A673 (cell line): ENCODE data around the gene TM4SF1. TPM values are rescaled to one million over a fixed set of nuclear protein-coding genes. Genes with fewer than 3 reads are reported as not detected.

ENCODE experiments used
- BruUV-seq: library from RNA; stranded (reverse); fragments of 400-500 nt; replicated peaks from 2 replicates; lab custom pipeline; 2021; lab: Mats Ljungman, UMichigan
- CTCF ChIA-PET: fragments of 300-600 bp; sonication (Branson Sonifier 250); formaldehyde crosslinking; loops from one replicate; lab custom pipeline; 2022; ENCODE audit warnings: antibody characterized with exemption; lab: Charles Lee
- POLR2A ChIA-PET: fragments of 300-600 bp; sonication (Branson Sonifier 250); formaldehyde crosslinking; loops from one replicate; lab custom pipeline; 2022; ENCODE audit warnings: antibody characterized with exemption; ENCODE audit not compliant: low non-redundant PET; lab: Charles Lee
- DNase-seq: peaks from one replicate; pipeline ENCODE4 v3.0.0-alpha.2; 2015; ENCODE audit warnings: low spot score
- H3K27ac ChIP-seq: fragments of 200-600 bp; sonication (generic); 2 replicates; pipeline ENCODE4 v1.5.1; 2016; ENCODE audit warnings: mixed run types, low read depth, mild to moderate bottlenecking, mixed read lengths, antibody characterized with exemption, low read length; ENCODE audit not compliant: poor library complexity, severe bottlenecking
- H3K27me3 ChIP-seq: fragments of 200-600 bp; sonication (generic); replicated peaks from 2 replicates; pipeline ENCODE4 v1.6.1; 2017; ENCODE audit warnings: mixed run types, low read depth, mild to moderate bottlenecking, mixed read lengths, antibody characterized with exemption, low read length; ENCODE audit not compliant: insufficient read depth, poor library complexity
- H3K36me3 ChIP-seq: fragments of 200-600 bp; sonication (generic); 2 replicates; pipeline ENCODE4 v1.6.1; 2016; ENCODE audit warnings: mixed run types, mild to moderate bottlenecking, mixed read lengths, antibody characterized with exemption, low read length; ENCODE audit not compliant: insufficient read depth, poor library complexity, severe bottlenecking
- H3K4me1 ChIP-seq: fragments of 200-600 bp; sonication (generic); 2 replicates; pipeline ENCODE4 v1.6.1; 2017; ENCODE audit warnings: mixed run types, mild to moderate bottlenecking, mixed read lengths, antibody characterized with exemption, low read length; ENCODE audit not compliant: insufficient read depth, poor library complexity, severe bottlenecking
- H3K4me3 ChIP-seq: fragments of 200-600 bp; sonication (generic); 2 replicates; pipeline ENCODE4 v1.5.1; 2016; ENCODE audit warnings: low read depth, mixed run types, mild to moderate bottlenecking, mixed read lengths, low read length; ENCODE audit not compliant: poor library complexity, severe bottlenecking
- H3K9me3 ChIP-seq: fragments of 200-600 bp; sonication (generic); 2 replicates; pipeline ENCODE4 v1.6.1; 2016; ENCODE audit warnings: mixed run types, low read depth, mild to moderate bottlenecking, mixed read lengths, antibody characterized with exemption, low read length; ENCODE audit not compliant: poor library complexity, severe bottlenecking
- EZH2 ChIP-seq: fragments of 200-600 bp; sonication (generic); IDR thresholded peaks from 2 replicates; pipeline ENCODE4 v1.6.1; 2017; ENCODE audit warnings: borderline replicate concordance, low read depth, mild to moderate bottlenecking, mixed read lengths, antibody characterized with exemption, low read length; ENCODE audit not compliant: poor library complexity, severe bottlenecking
- intact Hi-C: fragments of 100-400 bp; cut with micrococcal nuclease; formaldehyde crosslinking; loops from one replicate; pipeline ENCODE4 v1.10.0; 2022; ENCODE audit not compliant: unreplicated experiment
- total RNA-seq: library from RNA; stranded (reverse); gene quantifications from 2 replicates; pipeline ENCODE4 v1.2.3, GENCODE V29; 2021
- TF ChIP-seq, protein P1 (sequence below): fragments of 300-800, 200-600 bp; sonication (generic); conservative IDR thresholded peaks from 2 replicates; pipeline ENCODE4 v1.5.1; 2017; ENCODE audit warnings: low read depth, mild to moderate bottlenecking, antibody characterized with exemption, low read length, moderate library complexity, mixed read lengths

Gene TM4SF1
- total RNA-seq, 1 experiment from 2014 or later, result 0.28 TPM

DNA sequence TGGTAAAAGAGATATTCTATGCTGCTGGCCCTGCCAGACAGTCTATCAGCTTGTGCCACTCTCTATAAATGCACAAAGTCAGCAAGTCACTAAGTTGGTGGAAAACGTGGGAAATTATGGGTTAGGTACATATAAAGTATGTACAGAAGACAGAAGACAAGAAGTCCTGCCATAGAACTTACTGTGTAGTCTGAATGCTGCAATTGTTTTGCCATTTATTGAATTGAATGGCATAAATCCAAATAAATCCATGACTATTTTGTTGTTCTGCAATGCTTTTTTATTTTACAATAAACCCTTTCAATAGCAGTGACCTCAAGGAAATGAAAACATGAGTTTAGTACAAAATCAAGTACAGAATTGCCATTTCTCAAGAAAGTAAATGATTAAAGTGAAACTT is 34.1 kb upstream of the TM4SF1 start:
- Histone ChIP-seq H3K27me3 (no peaks in the 10 kb centered on the region), H3K4me3 (no peak overlapping the region), H3K36me3 (no peaks in the 10 kb centered on the region), H3K4me1 (no peaks in the 10 kb centered on the region), H3K9me3 (no peaks in the 10 kb centered on the region), H3K27ac (no peak overlapping the region)
- intact Hi-C loops, result no loop called here
- no peak for DNase-seq
- CTCF ChIA-PET, result no interaction called here
- POLR2A ChIA-PET, result no interaction called here
- TF ChIP-seq EZH2, result no peak
- TF ChIP-seq, protein P1, sequence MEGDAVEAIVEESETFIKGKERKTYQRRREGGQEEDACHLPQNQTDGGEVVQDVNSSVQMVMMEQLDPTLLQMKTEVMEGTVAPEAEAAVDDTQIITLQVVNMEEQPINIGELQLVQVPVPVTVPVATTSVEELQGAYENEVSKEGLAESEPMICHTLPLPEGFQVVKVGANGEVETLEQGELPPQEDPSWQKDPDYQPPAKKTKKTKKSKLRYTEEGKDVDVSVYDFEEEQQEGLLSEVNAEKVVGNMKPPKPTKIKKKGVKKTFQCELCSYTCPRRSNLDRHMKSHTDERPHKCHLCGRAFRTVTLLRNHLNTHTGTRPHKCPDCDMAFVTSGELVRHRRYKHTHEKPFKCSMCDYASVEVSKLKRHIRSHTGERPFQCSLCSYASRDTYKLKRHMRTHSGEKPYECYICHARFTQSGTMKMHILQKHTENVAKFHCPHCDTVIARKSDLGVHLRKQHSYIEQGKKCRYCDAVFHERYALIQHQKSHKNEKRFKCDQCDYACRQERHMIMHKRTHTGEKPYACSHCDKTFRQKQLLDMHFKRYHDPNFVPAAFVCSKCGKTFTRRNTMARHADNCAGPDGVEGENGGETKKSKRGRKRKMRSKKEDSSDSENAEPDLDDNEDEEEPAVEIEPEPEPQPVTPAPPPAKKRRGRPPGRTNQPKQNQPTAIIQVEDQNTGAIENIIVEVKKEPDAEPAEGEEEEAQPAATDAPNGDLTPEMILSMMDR, result no peak
- BruUV-seq, result no TSS peak

DNA sequence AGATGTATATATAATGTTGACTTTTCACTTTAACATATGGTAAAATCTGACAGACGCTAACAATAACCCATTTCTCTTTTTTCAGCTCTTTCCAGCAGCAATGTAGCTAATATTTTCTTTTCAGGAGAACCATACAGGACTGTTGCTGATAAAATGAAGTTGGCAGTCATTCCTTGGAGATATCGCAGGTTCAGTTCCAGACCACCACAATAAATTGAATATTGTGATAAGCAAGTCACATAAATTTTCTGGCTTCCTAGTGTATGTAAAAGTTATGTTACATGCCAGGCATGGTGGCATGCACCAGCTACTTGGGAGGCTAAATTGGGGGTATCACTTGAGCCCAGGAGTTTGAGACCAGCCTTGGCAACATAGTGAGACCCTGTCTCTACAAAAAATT is 31.9 kb upstream of the TM4SF1 start:
- TF ChIP-seq EZH2, result no peak
- TF ChIP-seq, protein P1, result no peak
- no peak overlapping the region for H3K4me3 ChIP-seq
- ChIA-PET POLR2A (no interaction called here), CTCF (no interaction called here)
- no peaks in the 10 kb centered on the region for H3K4me1 ChIP-seq
- H3K27ac ChIP-seq, result no peak overlapping the region
- H3K36me3 ChIP-seq, result no peaks in the 10 kb centered on the region
- DNase-seq, result no peak
- intact Hi-C loops, result no loop called here
- peaks cover 4% of the 10 kb centered on the region for H3K27me3 ChIP-seq
- H3K9me3 ChIP-seq, result no peaks in the 10 kb centered on the region
- BruUV-seq, result no TSS peak

DNA sequence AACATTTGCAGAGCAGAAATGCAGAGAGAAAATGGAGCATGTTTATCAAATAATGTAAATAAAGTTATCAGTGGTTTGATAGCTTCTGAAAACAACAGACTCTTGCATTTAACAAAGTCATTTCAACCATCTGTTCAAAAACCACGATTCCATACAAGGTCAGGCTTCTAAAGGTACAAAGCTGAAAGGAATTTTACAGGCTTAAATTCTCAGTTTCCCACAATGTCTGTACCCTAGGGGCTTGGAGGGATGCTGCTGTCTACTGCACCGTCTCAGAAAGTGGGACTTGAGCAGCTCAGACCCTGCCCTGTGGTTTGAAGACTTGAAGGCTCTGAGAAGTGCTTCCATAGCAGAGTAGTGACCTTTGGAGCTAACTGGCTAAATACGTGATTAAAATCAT is 30.4 kb upstream of the TM4SF1 start:
- Histone ChIP-seq H3K4me3 (no peak overlapping the region), H3K9me3 (no peaks in the 10 kb centered on the region), H3K27me3 (peaks cover 4% of the 10 kb centered on the region), H3K4me1 (no peaks in the 10 kb centered on the region), H3K27ac (no peak overlapping the region), H3K36me3 (no peaks in the 10 kb centered on the region)
- BruUV-seq, result no TSS peak
- no peak for DNase-seq
- intact Hi-C loops, result no loop called here
- CTCF ChIA-PET, result no interaction called here
- TF ChIP-seq, protein P1, result no peak
- no peak for TF ChIP-seq EZH2
- POLR2A ChIA-PET, result no interaction called here
